ENCODE data around the gene DNMT3A.

The DNMT3A gene

DNA sequence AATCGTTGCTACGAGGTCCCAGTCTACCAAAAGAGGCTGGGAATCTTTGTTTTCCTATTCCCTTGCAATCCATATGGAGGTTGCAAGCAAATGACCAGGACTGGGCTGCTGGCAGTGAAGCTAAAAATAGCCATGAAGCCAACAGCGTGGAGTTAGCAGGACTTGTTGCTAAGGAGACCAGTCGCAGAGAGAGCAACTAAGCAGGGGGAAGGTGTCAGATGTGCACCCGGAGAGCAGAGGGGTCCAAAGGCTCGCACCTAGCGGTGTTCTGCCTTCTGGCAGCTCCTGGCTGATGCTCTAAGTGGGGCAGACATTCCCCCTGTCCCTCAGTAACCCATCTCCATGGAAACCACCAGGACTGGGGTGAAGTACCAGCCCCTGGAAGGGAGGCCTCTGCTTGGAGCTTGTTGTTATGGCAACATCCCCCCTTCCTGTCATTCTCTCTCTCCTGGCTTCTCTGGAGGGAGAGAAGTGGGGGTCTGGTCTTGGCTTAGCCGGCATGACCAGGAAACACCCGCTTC lies 84.6 kb downstream of the DNMT3A start:
- DNase-seq (ENCODE audit: low spot score) = peak; percentile 93

DNA sequence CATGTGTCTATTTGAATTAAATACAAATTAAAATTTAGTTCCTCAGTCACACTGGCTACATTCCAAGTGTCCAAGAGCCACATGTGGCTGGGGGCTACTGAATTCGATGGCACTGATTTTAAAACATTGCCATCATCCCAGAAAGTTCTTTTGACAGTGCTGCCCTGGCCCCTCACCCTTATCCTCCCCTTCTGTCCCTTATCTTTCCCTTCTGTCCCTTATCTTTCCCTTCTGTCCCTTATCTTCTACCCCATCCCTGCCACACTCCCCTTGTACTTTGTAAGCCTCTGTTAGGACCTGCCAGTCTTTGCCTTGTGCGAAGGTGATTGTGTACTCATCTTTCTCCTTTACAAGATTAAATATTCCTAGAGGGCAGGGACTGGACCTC lies 85.2 kb downstream of the DNMT3A start:
- DNase-seq (ENCODE audit: low spot score) = no peak

DNA sequence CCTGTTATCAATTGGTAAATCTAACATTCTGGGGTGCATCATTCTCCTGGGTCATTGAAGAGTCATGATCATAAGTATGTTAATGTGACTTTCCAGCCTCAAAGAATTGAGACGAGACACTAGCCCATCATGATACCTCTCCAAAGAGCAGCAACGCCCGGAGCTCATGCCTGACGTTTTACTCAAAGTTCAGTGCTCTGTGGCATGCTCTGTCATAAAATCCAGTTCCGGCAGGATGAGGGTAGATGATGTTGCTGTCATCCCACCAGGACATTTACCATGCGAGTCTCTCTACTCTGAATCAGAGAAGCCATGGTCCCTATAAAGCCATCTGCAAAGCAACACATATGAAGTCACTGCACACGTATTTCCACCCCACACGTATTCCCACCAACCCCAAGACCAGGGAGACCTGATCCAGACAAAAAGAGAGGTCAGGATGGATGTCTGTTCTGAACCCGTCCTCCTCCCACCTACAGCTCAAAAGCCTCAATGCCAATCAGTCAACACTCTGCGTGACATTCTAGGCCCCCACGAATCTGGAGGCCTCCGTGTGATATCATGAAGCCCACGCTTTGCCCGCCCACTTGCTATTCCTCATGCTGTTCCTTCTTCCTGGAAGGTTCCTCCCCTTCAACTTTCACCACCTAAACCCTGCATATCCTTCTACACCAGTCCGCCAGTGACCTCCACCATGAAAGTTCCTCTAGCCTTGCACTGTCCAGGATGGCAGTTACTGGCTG lies 85.8 kb downstream of the DNMT3A start:
- DNase-seq (ENCODE audit: low spot score) = no peak

DNA sequence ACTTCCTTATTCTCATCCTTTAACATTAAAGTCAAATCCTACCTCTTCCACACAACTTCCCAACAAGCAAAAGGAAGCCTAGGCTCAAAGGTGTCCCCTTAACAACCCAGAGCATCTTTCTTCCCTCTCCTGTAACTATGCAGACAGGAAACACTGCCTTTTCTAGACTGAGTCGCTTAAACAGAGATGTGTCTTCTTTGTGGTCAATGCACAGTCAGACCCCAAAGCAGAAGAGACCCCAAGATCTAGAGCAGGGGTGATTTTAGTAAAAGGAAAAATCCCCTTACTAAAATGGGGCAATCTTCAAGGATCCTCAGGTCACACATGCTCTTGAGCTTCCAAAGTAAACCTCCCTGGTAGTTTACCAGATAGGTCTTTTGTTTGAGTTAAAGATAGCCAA lies 86.8 kb downstream of the DNMT3A start:
- no peak for DNase-seq (ENCODE audit: low spot score)

DNA sequence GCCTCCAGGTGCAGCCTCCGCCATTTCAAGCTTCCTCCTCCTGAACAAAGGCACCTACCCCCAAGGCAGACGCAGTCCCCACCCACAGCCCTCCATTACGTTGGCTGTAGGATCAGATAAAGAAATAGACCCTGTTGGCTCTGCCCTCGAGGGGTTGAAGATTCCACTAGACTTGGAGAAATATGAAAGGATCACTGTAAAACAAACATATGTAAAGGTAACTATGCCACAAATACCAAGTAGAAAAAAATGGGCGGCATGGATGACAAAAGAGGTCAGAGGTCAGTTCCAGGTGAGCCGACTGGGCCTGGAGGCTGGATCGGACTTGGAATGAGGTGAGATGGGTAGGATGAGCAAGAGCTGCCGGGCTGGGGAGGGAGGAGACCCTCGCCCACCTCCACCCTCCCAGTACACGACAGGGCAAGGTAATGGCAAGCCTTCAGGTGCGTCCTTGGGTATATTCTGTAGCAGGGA lies 88.5 kb downstream of the DNMT3A start:
- no peak for DNase-seq (ENCODE audit: low spot score)

DNA sequence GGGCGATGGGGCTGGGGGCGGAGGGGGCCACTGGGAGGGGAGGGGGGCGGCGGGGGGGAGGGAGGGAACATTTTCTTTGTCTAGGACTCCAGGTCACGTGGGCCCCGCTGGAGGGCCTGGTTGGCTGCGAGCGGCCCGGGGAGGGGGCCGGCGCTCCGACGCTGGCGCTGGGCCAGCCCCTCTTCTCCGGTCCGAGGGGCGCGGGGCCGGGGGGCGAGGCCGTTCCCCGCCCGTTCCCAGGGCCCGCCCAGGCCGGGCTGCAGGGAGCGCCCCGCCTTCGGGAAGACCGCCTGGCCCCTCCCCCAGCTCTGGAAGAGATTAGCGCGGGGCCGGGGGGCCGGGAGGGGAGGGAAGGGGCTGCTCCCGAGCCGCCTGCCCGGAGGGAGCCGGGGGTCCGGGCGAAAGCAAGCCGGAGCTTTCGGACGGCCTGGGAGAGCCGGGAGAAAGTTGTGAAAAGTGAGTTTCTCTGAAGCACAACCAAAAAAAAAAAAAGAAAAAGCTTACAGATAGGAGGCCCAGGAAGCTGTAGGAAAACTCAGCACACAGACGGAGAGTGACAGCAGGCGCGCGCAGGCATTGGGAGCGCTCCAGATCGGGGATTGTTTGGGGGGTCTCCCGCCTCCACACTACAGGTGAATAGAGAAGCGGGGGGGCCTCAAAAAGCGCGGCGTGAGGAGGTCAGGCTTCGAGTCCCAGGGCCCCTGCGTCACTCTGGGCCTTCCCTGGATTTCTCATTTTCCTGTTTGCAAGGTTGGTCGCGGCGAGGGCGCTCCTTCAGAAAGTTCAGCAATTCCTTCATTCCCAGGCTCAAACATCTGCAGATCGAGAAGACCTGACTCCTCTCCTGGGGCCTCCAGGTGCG lies 89.2 kb downstream of the DNMT3A start:
- DNase-seq (ENCODE audit: low spot score) = no peak

DNA sequence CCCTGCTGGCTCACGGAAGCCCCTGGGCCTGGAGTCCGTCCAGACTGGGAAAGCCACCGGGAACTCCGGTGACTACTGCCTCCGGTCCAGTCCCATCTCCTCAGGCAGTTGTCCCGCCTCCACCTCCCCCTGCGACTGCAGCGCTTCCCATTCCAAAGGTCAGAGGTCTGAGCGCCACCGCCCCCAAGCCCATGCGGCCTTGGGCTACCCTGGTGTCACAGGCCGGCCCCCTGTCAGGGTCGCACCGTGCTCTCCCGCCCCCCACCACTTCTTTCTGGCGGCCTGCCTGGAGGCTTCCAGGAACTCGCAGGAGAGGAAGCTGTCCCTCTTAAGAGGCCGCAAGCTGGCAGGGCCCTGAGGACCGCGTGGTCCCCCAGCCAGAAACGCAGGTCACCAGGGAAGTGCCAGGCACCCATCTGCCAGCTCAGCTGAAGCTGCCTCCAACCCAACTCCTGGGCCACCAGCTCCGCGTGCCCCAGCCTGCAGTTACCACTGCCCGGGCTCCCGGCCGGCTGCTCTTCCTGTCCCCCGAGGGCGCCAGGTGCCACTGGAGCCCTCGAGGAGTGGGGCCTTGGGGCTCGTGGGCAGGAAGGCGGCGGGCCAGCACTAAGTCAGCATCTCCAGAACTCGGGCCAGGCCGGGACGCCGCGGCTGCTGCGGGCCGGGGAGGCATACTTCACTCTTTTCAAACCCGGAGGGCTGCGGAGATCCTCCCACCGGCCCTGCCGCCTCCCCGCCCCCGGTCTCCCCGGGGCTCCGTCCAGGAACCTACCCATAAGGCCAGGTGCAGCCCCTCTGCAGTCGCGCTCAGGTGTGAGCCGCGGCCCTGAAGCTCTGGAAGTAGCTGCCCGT lies 90.1 kb downstream of the DNMT3A start:
- DNase-seq (ENCODE audit: low spot score) = no peak

DNA sequence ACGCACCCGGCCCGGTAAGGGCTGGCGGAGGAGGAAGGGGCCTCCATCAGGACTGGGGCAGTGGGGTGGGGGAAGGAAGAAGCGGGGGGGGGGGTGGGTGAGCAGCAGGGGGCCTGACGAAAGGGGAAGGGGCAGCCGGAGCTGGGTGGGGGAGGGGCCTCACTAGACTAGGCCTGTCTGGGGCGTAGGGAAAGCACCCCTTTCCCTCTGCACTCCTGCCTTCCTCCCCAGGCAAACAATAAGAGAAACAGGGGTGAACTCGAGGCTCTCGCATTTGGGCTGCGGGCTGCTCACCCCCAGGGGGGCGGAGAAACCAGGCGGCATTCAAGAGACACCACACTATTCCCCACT lies 90.7 kb downstream of the DNMT3A start:
- no peak for DNase-seq (ENCODE audit: low spot score)

DNA sequence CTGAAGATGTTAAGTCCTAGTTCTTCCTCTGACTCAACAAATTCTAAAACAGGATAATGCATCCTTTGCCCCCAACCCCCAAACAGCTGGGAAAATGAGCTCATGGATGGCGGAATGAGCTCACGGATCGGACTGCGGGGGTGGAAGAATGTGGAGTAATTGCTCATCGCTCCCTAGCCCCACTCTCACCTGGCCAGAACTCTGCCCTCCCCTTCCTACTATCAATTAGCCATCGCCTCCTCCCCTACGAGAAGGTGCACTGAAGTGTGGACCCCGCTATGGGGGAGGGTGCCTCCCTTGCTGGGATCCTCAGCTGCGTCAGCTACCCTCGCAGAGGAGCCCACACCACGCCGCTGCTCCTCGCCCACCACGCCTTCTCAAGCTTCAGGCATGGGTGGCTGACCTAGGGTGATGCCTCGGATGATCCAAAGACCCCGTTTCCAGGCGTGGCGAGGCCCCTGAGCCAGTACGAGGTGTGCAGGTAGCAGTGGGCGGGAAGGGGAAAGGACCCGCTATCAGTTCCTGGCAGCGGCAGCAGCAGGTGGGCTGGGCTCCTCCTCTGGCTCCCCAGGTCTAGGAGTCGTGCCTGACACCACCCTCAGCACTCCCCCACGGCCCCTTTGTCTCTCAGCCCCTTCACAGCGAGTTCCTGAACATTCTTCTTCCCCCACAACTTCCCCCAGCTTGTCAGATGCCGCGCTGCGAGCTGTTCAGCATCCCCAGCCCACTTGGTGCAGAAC lies 91.2 kb downstream of the DNMT3A start:
- no peak for DNase-seq (ENCODE audit: low spot score)

DNA sequence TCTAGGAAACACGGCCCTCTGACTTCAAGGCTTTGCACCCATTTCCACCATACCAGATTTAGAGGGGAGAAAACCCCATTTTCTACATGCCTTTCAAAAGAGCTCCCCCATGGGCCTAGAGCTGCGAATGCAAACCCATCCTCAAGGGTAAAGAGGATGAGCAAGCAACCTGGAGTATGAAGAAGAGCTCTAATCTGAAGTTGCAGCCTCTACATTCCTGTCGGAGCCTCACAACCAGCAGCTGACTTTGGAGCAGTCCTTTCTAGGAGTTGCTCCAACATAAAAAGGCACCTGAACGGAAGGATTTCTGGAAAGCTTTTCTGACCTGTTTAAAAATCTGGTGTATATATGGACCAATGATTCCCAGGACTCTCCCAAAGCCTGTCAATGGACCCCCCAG lies 91.9 kb downstream of the DNMT3A start:
- DNase-seq (ENCODE audit: low spot score) = no peak

DNA sequence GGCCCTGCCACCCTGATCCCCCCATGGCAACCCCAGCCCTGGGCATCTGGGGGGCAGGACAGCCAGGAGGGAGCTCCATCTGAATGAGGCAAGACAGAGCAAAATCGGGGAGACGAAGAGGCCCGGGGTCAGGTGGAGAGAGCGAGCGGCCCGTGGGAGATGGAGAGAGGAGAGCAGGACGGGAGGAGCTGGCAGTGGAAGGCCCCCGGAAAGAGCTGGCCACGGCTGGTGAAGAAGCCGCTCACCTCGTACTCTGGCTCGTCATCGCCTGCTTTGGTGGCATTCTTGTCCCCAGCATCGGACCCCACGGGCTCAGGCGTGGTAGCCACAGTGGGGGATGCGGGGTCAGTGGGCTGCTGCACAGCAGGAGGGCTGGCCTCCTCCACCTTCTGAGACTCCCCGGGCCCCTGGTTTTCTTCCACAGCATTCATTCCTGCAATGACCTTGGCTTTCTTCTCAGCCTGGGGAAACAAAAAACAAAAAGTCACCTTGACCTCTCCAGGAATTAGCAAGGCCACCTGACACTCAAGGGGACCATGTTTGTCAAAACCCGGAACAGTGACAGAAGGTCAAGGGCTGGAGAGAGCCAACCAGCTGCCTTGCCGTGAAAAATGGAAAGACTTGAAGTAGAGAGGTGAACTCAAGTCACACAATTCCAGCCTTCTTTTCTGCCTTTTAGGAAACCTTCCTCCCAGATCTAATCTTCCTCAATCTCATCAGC lies 93.8 kb downstream of the DNMT3A start:
- no peak for DNase-seq (ENCODE audit: low spot score)

DNA sequence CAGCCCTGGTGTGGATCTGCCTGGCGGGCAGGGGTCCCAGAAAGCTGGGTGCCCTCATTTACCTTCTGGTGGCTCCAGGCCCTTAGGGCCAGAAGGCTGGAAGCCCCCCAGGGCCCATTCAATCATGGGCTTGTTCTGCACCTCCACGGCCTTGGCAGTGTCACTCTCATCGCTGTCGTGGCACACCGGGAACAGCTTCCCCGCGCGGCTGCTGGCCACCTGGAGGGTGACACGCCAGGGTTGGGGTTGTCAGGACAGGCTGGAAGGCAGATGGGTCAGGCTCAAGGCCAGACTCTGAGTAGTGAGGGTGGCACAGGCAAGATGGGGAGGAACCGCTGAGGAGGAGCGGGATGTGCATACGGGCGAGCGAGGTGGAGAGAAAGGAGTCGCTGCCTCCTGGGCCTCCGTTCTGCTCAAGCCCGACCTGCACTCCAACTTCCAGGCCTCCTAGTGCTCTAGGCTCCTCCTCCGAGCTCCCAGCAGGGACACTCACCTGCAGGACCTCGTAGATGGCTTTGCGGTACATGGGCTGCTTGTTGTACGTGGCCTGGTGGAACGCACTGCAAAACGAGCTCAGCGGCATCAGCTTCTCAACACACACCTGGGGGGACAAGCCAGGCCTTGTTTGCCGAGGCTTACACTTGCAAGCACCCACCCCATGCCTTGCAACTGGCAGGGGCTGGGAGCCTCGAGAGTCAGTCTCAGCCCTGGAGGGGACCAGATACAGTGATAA lies 95.0 kb downstream of the DNMT3A start:
- DNase-seq (ENCODE audit: low spot score) = no peak

DNA sequence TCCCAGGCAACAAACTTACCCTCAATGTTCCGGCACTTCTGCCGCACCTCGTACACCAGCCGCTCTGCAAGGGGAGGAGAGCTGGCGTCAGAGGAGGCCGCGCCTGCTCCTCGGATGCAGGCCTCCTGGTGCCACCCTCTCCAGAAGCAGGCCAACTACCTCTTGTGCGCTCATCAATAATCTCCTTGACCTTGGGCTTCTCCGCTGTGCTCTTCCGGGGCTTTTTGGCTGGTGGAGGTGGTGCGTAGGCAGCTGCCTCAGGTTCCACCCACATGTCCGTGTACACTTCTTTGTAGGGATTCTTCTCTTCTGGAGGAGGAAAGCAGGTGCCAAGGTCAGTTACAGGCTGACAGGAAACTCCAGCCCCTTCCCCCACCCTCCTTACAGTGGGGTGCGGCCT lies 95.7 kb downstream of the DNMT3A start:
- DNase-seq (ENCODE audit: low spot score) = no peak

DNA sequence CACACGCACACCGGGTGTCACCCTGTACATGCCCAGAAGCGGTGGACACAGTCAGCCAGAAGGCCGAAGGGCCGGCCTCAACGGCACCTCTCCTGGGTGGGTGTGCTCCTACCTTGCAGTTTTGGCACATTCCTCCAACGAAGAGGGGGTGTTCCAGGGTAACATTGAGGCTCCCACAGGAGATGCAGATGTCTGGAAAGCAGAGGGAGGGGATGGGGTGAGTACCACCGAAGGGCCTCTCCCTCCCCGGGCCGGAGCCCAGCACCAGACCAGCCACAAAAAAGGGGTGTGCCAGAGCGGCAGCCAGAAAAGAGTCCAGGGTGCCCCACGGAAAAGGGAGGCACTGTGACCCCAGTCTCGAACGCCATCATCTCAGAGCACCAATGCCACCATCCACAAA lies 96.6 kb downstream of the DNMT3A start:
- no peak for DNase-seq (ENCODE audit: low spot score)

DNA sequence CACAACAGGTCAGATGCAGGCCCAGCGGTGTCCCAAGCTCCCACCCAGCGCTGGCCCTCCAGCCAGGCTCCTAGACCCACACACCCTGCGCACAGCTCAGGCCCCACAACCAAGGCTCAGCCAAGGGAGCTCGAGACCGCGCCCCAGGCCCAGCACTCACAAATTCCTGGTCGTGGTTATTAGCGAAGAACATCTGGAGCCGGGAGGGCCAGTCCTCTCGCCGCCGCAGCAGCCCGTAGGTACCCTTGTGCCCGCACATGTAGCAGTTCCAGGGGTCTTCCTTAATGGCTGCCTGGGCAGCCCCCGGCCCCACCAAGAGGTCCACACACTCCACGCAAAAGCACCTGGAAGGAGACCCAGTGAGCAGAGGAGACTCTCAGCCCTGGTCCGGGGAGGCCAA lies 97.7 kb downstream of the DNMT3A start:
- no peak for DNase-seq (ENCODE audit: low spot score)

DNA sequence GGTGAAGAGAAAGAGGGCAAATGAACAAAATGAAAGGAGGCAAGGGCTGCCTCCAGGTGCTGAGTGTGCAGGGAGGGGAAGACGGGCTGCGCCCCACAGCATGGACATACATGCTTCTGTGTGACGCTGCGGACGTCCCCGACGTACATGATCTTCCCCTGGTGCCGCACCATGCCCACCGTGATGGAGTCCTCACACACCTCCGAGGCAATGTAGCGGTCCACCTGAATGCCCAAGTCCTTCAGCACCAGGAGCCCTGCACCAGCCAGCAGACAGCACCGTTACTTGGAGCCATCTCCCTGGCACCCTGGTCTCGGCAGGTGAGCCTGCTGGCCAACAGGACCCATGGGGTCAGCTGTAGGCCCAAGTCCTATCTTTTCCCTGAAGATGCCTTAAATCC lies 100.3 kb downstream of the DNMT3A start:
- DNase-seq (ENCODE audit: low spot score) = no peak

DNA sequence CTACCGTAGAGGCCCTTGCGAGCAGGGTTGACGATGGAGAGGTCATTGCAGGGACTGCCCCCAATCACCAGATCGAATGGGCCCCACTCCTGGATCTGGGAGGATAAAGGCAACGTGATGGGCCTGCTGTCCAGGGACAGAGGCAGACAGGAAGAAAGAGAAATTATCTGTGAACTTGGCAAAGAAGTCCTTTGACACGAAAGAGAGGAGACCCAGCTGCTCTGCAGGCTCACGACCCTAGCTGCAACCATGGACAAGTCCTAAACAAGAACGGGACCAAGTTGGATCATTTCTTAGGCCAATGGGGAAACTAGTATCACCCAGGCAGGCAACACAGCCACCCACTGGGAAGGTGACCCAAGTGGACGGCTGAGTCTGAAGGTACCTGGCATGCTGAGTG lies 101.1 kb downstream of the DNMT3A start:
- DNase-seq (ENCODE audit: low spot score) = no peak

DNA sequence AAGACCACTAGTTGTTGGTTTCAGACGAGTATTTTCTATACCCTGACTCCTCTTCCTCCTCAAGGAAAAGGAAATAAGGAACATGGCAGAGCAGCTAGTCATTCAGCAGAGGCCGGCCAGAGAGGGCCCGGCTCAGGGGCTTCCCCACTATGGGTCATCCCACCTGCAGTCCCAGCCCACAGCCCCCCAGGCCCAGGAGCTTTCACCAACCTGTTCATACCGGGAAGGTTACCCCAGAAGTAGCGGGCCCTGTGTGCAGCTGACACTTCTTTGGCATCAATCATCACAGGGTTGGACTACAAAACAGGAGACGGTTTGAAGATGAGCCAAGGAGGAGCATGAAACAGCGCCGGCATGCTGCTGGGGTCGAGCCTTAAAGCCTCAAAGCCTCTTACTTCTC lies 102.8 kb downstream of the DNMT3A start:
- DNase-seq (ENCODE audit: low spot score) = no peak

DNA sequence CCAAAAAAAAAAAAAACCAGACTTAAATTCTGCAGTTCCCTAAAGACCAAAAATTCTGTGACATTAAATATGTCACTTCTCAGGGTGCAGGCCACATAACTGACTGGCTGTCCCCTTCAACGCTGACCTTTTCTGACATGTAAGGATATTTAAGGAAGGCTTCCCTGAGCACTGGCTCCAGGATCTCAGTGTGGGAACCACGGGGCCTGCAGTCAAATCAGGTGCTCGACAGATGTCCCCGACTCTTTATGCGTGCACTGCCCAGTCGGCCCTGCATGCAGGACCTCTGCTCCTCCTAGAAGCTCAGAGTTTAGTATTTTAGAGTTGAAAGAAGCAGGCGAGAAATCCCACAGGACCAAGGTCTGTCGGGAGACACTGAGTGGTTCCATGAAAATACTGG lies 104.0 kb downstream of the DNMT3A start:
- no peak for DNase-seq (ENCODE audit: low spot score)

DNA sequence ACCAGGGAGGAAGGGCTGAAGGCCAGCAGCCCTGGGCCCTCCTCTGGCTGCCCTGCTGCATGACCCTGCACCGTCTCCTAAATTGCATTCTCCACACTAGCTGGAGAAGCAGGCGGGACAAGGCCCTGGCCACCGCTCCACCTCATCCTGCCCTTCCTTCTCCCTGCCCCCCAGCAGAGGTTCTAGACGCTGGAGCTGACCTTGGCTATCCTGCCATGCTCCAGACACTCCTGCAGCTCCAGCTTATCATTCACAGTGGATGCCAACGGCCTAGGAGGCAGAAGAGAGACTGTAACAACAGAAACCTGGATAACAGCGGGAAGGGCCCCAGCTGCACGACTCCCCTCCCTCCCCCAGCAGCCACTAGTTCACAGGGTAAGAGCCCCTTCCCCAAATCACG lies 105.0 kb downstream of the DNMT3A start:
- DNase-seq (ENCODE audit: low spot score) = no peak
